IMR-90 (cell line): Measurements from ENCODE around the gene RLN3. TPM values are rescaled to one million over a fixed set of nuclear protein-coding genes. Genes with fewer than 3 reads are reported as not detected.

Experiments used
- ATAC-seq: fragments of 200-7000 bp; cut with Tn5 transposase; 2 replicates; pipeline ENCODE4 v1.9.1; 2020; ENCODE audit warnings: low read depth, mild to moderate bottlenecking, moderate library complexity
- BruUV-seq: library from RNA; stranded (reverse); fragments of 400-500 nt; replicated peaks from 2 replicates; lab custom pipeline; 2021; lab: Mats Ljungman, UMichigan
- CTCF ChIA-PET: fragments of 300-600 bp; formaldehyde crosslinking; extraction: SDS; loops from one replicate; lab custom pipeline; 2021; ENCODE audit warnings: antibody characterized with exemption; lab: Yijun Ruan, JAX
- POLR2A ChIA-PET: fragments of 300-600 bp; sonication (Branson Sonifier 250); formaldehyde crosslinking; loops from one replicate; lab custom pipeline; 2022; ENCODE audit warnings: antibody characterized with exemption; ENCODE audit not compliant: unreplicated experiment; lab: Charles Lee
- DNase-seq: peaks from one replicate; pipeline ENCODE4 v3.0.0; 2013
- H2AFZ ChIP-seq: replicated peaks from 2 replicates; pipeline ENCODE3; 2013; ENCODE audit warnings: low read length, mild to moderate bottlenecking; ENCODE audit not compliant: poor library complexity
- H2AK5ac ChIP-seq: 2 replicates; pipeline ENCODE4 v1.6.1; 2013; ENCODE audit warnings: low read depth, low read length, inconsistent platforms
- H2AK9ac ChIP-seq: replicated peaks from 2 replicates; pipeline ENCODE3; 2013; ENCODE audit warnings: mild to moderate bottlenecking, low read depth, low read length, moderate library complexity; ENCODE audit not compliant: poor library complexity
- H2BK120ac ChIP-seq: 2 replicates; pipeline ENCODE4 v1.6.1; 2013; ENCODE audit warnings: low read depth, low read length, inconsistent platforms
- H2BK15ac ChIP-seq: 3 replicates; pipeline ENCODE4 v1.6.1; 2013; ENCODE audit warnings: low read depth, low read length, inconsistent platforms
- H2BK20ac ChIP-seq: 2 replicates; pipeline ENCODE4 v1.6.1; 2013; ENCODE audit warnings: low read depth, mild to moderate bottlenecking, inconsistent platforms, low read length, moderate library complexity
- H2BK5ac ChIP-seq: 2 replicates; pipeline ENCODE4 v1.6.1; 2013; ENCODE audit warnings: mild to moderate bottlenecking, low read depth, low read length, inconsistent platforms; ENCODE audit not compliant: poor library complexity, severe bottlenecking
- H3K14ac ChIP-seq: replicated peaks from 2 replicates; pipeline ENCODE4 v1.6.1; 2013; ENCODE audit warnings: low read depth, low read length, inconsistent platforms
- H3K18ac ChIP-seq: 2 replicates; pipeline ENCODE4 v1.6.1; 2013; ENCODE audit warnings: low read depth, low read length, control low read depth
- H3K23ac ChIP-seq: 2 replicates; pipeline ENCODE4 v1.6.1; 2013; ENCODE audit warnings: low read depth, low read length, inconsistent platforms
- H3K27ac ChIP-seq: 2 replicates; pipeline ENCODE4 v1.5.1; 2013; ENCODE audit warnings: mild to moderate bottlenecking, control low read depth, low read length; ENCODE audit not compliant: insufficient read depth
- H3K27me3 ChIP-seq: 2 replicates; pipeline ENCODE4 v1.6.1; 2013; ENCODE audit warnings: low read length; ENCODE audit not compliant: control insufficient read depth, insufficient read depth
- H3K36me3 ChIP-seq: 2 replicates; pipeline ENCODE4 v1.6.1; 2013; ENCODE audit warnings: low read length, mixed read lengths; ENCODE audit not compliant: control insufficient read depth, insufficient read depth
- H3K4ac ChIP-seq: 2 replicates; pipeline ENCODE4 v1.6.1; 2013; ENCODE audit warnings: low read depth, low read length, inconsistent platforms
- H3K4me1 ChIP-seq: 2 replicates; pipeline ENCODE4 v1.6.1; 2013; ENCODE audit warnings: low read length, mixed read lengths; ENCODE audit not compliant: control insufficient read depth, insufficient read depth
- H3K4me2 ChIP-seq: 2 replicates; pipeline ENCODE4 v1.6.1; 2013; ENCODE audit warnings: low read depth, mild to moderate bottlenecking, control low read depth, low read length, moderate library complexity
- H3K4me3 ChIP-seq: 2 replicates; pipeline ENCODE4 v1.5.1; 2013; ENCODE audit warnings: low read depth, mild to moderate bottlenecking, control low read depth, low read length, moderate library complexity; ENCODE audit not compliant: insufficient read depth
- H3K56ac ChIP-seq: 2 replicates; pipeline ENCODE4 v1.6.1; 2013; ENCODE audit warnings: low read length, inconsistent platforms; ENCODE audit not compliant: insufficient read depth; ENCODE audit errors: extremely low read depth
- H3K79me1 ChIP-seq, 2 experiments: 2 replicates each; pipeline ENCODE4 v1.6.1; 2013; ENCODE audit warnings: low read length in 2 of 2, inconsistent platforms in 1 of 2, low read depth in 1 of 2
- H3K9ac ChIP-seq: 2 replicates; pipeline ENCODE4 v1.6.1; 2013; ENCODE audit warnings: low read depth, low read length, control low read depth
- H3K9me1 ChIP-seq: 2 replicates; pipeline ENCODE4 v1.6.1; 2013; ENCODE audit warnings: low read length, inconsistent platforms; ENCODE audit not compliant: insufficient read depth
- H3K9me3 ChIP-seq: 2 replicates; pipeline ENCODE4 v1.6.1; 2013; ENCODE audit warnings: low read length; ENCODE audit not compliant: control insufficient read depth, insufficient read depth
- H4K20me1 ChIP-seq: 2 replicates; pipeline ENCODE4 v1.6.1; 2013; ENCODE audit warnings: low read length, inconsistent platforms; ENCODE audit not compliant: insufficient read depth
- H4K5ac ChIP-seq: 2 replicates; pipeline ENCODE4 v1.6.1; 2013; ENCODE audit warnings: mild to moderate bottlenecking, low read depth, low read length, control low read depth
- H4K8ac ChIP-seq, 2 experiments: 2 replicates each; pipeline ENCODE4 v1.6.1; 2013; ENCODE audit warnings: low read depth in 2 of 2, low read length in 2 of 2, control low read depth in 1 of 2, inconsistent platforms in 1 of 2
- H4K91ac ChIP-seq: 2 replicates; pipeline ENCODE4 v1.6.1; 2013; ENCODE audit warnings: low read depth, low read length, inconsistent platforms; ENCODE audit not compliant: insufficient read depth
- BHLHE40 ChIP-seq: fragments of 150-350 bp; IDR thresholded peaks from 2 replicates; pipeline ENCODE4 v1.6.1; 2016; ENCODE audit warnings: mild to moderate bottlenecking, low read depth, low read length
- CEBPB ChIP-seq: IDR thresholded peaks from 2 replicates; pipeline ENCODE4 v1.6.1; 2012; ENCODE audit warnings: low read depth, low read length, improper control_type of control experiment
- CHD1 ChIP-seq: IDR thresholded peaks from 2 replicates; pipeline ENCODE4 v1.6.1; 2012; ENCODE audit warnings: low read depth, low read length, improper control_type of control experiment
- CTCF ChIP-seq: conservative IDR thresholded peaks from 2 replicates; pipeline ENCODE4 v1.5.1; 2012; ENCODE audit warnings: mild to moderate bottlenecking, low read depth, low read length, improper control_type of control experiment
- FOS ChIP-seq: fragments of 150-350 bp; IDR thresholded peaks from 2 replicates; pipeline ENCODE4 v1.6.1; 2016; ENCODE audit warnings: low read depth, low read length
- MAFK ChIP-seq: IDR thresholded peaks from 2 replicates; pipeline ENCODE4 v1.6.1; 2012; ENCODE audit warnings: low read depth, low read length, improper control_type of control experiment
- MAZ ChIP-seq: IDR thresholded peaks from 2 replicates; pipeline ENCODE4 v1.6.1; 2012; ENCODE audit warnings: low read depth, mild to moderate bottlenecking, low read length, improper control_type of control experiment, moderate library complexity, borderline replicate concordance
- MXI1 ChIP-seq: IDR thresholded peaks from 2 replicates; pipeline ENCODE4 v1.6.1; 2012; ENCODE audit warnings: low read depth, mild to moderate bottlenecking, low read length, moderate library complexity, borderline replicate concordance
- NFE2L2 ChIP-seq: fragments of 150-350 bp; IDR thresholded peaks from 2 replicates; pipeline ENCODE4 v1.6.1; 2016; ENCODE audit warnings: low read depth, mild to moderate bottlenecking, low read length
- POLR2A ChIP-seq: IDR thresholded peaks from 2 replicates; pipeline ENCODE4 v1.6.1; 2012; ENCODE audit warnings: mild to moderate bottlenecking, low read depth, low read length
- RAD21 ChIP-seq: IDR thresholded peaks from 2 replicates; pipeline ENCODE4 v1.6.1; 2012; ENCODE audit warnings: low read length, improper control_type of control experiment
- RCOR1 ChIP-seq: IDR thresholded peaks from 2 replicates; pipeline ENCODE4 v1.6.1; 2012; ENCODE audit warnings: mild to moderate bottlenecking, low read length, improper control_type of control experiment; ENCODE audit not compliant: insufficient replicate concordance
- RFX5 ChIP-seq: IDR thresholded peaks from 2 replicates; pipeline ENCODE4 v1.8.0; 2012; ENCODE audit warnings: low read depth, mild to moderate bottlenecking, low read length, moderate library complexity
- SMC3 ChIP-seq: fragments of 150-350 bp; IDR thresholded peaks from 2 replicates; pipeline ENCODE4 v1.6.1; 2016; ENCODE audit warnings: low read depth, mild to moderate bottlenecking, antibody characterized with exemption, low read length, moderate library complexity
- WGBS, 2 experiments: methylation state at CpG; one replicate each; pipeline versions ENCODE4 v1.1.5 to v1.1.7; 2013; ENCODE audit warnings: missing lambda C conversion rate in 2 of 2; ENCODE audit not compliant: insufficient read length in 1 of 2; ENCODE audit errors: extremely low coverage in 2 of 2; 5-methylcytosine and 5-hydroxymethylcytosine counted together
- dilution Hi-C: fragments of 300-500 bp; cut with HindIII; formaldehyde crosslinking; loops from one replicate; pipeline ENCODE4 v1.14.3; 2018; ENCODE audit warnings: low sequenced_read_pairs; ENCODE audit not compliant: unreplicated experiment
- in situ Hi-C: fragments of 300-500 bp; cut with MboI; formaldehyde crosslinking; loops from 3 replicates; pipeline ENCODE4 v1.14.3; 2019; ENCODE audit warnings: low sequenced_read_pairs, inconsistent platforms, mixed read lengths
- intact Hi-C: fragments of 100-400 bp; cut with micrococcal nuclease; formaldehyde crosslinking; loops from 2 replicates; pipeline ENCODE4 v1.10.0; 2022
- polyA plus RNA-seq, 3 experiments: library from polyadenylated mRNA; depleted of rRNA; stranded (reverse); fragments of >200 nt; gene quantifications; 2 replicates each; pipeline ENCODE4 v1.2.3, GENCODE V29; 2012; ENCODE audit warnings: low replicate concordance in 1 of 3
- total RNA-seq: library from RNA; depleted of rRNA; stranded (reverse); fragments of >200 nt; gene quantifications from 2 replicates; pipeline ENCODE4 v1.2.3, GENCODE V29; 2012
- TF ChIP-seq, protein P1 (sequence below): fragments of 150-350 bp; IDR thresholded peaks from 2 replicates; pipeline ENCODE4 v1.6.1; 2016; ENCODE audit warnings: low read depth, mild to moderate bottlenecking, low read length, moderate library complexity, borderline replicate concordance

RLN3 gene
- total and polyA plus RNA-seq, 2 of the 4 experiments (the other 2 are of a cell fraction), result not detected

DNA sequence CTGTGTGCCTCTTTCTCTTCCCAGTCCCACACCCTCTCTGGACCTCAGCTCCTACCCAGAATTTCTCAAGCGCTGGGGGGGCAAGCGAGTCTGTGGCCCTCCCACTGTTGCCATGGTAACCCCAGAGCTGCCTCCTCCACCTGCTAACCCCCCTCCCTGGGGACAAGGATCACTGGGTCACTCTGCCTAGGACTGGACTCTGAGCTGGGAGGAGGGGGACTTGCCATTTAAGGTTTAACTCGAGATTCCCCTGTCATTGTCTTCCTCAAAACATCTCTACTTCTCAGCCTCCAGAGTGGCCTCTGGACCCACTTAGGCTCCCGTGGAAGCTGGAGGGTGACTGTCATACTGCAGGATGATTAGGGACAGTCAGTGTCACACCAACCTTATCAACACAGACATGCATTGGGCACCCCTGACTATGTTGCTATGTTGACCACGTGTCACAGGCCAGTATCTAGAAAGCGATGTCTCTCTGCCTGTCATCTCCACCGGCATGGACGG, 31.8 kb downstream of the RLN3 start:
- no peak overlapping the region for H4K8ac ChIP-seq
- no peak for TF ChIP-seq CTCF
- TF ChIP-seq RFX5, result no peak
- no peak for TF ChIP-seq CHD1
- TF ChIP-seq MAZ, result no peak
- TF ChIP-seq NFE2L2, result no peak
- TF ChIP-seq RAD21, result no peak
- no peak for TF ChIP-seq BHLHE40
- TF ChIP-seq POLR2A, result no peak
- TF ChIP-seq SMC3, result no peak
- no peak for TF ChIP-seq MAFK
- TF ChIP-seq, protein P1, sequence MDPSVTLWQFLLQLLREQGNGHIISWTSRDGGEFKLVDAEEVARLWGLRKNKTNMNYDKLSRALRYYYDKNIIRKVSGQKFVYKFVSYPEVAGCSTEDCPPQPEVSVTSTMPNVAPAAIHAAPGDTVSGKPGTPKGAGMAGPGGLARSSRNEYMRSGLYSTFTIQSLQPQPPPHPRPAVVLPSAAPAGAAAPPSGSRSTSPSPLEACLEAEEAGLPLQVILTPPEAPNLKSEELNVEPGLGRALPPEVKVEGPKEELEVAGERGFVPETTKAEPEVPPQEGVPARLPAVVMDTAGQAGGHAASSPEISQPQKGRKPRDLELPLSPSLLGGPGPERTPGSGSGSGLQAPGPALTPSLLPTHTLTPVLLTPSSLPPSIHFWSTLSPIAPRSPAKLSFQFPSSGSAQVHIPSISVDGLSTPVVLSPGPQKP, result no peak
- no peak for TF ChIP-seq RCOR1
- TF ChIP-seq FOS, result no peak
- TF ChIP-seq MXI1, result no peak
- no peak for TF ChIP-seq CEBPB
- no peak overlapping the region for H2BK5ac ChIP-seq
- ChIA-PET CTCF (interaction anchor here (0.5 to 1.9 kb wide), 9 partner anchors 10 to 933 kb away, joined by 3 to 9 read pairs (median 3); no protein-coding TSS in a partner anchor), POLR2A (no interaction called here)
- H3K27me3 ChIP-seq, result peaks cover 33% of the 10 kb centered on the region
- no peaks in the 10 kb centered on the region for H3K9me1 ChIP-seq
- H3K4ac ChIP-seq, result no peak overlapping the region
- H2AK5ac ChIP-seq, result no peak overlapping the region
- H3K14ac ChIP-seq, result no peak overlapping the region
- WGBS, 2 experiments, result 71% methylated on average over 2 of the region's 8 CpGs; no CpG with 5 or more reads in 1 of the 2 experiments
- intact Hi-C loops (no loop called here), dilution Hi-C loops (no loop called here), in situ Hi-C loops (no loop called here)
- H3K56ac ChIP-seq, result no peak overlapping the region
- no peak overlapping the region for H2AK9ac ChIP-seq
- DNase-seq, result no peak
- no peak overlapping the region for H3K4me3 ChIP-seq
- no peak overlapping the region for H3K18ac ChIP-seq
- BruUV-seq, result no TSS peak
- no peak overlapping the region for H3K4me2 ChIP-seq
- H3K79me1 ChIP-seq, result no peaks in the 10 kb centered on the region
- H3K27ac ChIP-seq, result no peak overlapping the region
- peaks cover 1% of the 10 kb centered on the region; the same call in 1 of the 2 replicates for H3K4me1 ChIP-seq
- ATAC-seq, result no peak
- H2AFZ ChIP-seq, result no peak overlapping the region
- H3K23ac ChIP-seq, result no peak overlapping the region
- H4K5ac ChIP-seq, result no peak overlapping the region
- no peak overlapping the region for H3K9ac ChIP-seq
- H4K91ac ChIP-seq, result no peak overlapping the region
- H2BK15ac ChIP-seq, result no peak overlapping the region
- H2BK20ac ChIP-seq, result no peak overlapping the region
- H2BK120ac ChIP-seq, result no peak overlapping the region
- H4K20me1 ChIP-seq, result no peaks in the 10 kb centered on the region
- H3K9me3 ChIP-seq, result no peaks in the 10 kb centered on the region
- H3K36me3 ChIP-seq, result no peaks in the 10 kb centered on the region
